HG02588 (cell line): ENCODE measurements around the gene AGPAT2.

Source experiments
- ATAC-seq: cut with Tn5 transposase; IDR thresholded peaks from one replicate; pipeline ENCODE4 v1.9.1; 2021; ENCODE audit warnings: mild to moderate bottlenecking, moderate library complexity; ENCODE audit not compliant: unreplicated experiment

Gene AGPAT2

GRCh38 chr9:136686794-136687711 lies at the start of gene AGPAT2:
TSS of gene AGPAT2 (minus strand) at chr9:136687457. CDS start at chr9:136687357, 100 bp downstream.
- peak; percentile 51 for ATAC-seq

DNA sequence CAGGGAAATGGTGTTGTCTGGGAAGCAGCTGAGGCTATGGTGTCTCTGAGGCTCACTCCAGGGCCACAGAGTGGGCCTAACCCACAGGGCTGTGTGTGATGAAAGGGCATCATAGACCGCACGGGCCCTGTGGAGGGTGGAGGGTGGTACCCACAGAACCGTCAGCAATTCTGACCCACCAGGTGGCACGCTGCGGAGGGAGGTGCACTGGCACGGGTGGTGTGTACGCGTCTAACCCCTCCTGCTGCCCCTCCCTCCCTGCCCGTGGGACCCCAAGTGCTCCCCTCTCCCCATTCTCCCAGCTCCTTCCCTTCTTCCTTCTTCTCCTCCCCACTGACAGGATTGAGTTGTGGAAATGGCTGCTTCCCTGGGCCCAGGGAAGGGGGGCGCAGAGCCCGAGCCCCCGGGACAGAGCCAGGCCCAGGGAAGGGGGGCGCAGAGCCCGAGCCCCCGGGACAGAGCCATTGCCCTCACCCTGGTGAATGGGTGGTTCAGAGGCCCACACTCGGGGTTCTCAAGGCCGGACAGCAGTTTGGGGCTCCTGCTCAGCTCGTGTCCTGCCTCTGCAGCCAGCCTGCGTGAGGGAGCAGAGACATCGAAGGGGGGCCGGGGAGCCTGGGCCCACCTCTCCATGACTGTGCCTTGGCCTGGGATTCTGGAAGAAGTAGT lies 48.7 kb upstream of the AGPAT2 start:
- ATAC-seq = no peak

DNA sequence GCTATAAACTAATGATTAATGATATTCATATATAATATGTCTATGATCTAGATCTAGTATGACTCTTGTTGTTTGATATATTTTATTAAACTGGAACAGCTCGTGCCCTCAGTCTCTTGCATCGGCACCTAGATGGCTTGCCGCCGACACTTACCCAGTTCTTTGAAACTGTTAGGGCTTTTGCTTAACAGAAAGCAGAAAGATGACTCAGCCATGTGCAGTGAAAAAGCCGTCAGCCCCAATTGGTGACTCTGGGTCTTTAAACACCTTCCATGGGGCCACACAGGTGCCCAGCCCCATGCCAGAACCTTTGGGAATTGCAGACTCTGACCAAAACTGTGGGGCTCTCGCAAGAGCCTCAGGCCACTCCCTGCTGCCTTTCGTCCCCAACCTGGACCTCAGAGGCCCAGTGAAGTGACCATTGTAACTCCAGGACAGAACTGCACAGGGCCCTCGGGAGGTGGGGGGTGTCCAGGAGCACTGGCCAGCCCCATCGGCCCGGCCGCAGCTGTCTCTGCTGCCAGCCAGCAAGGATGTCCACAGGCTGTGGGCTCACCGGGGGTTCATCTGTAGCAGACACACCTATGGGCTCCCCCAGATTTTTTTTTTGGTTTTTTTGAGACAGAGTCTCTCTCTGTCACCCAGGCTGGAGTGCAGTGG lies 47.7 kb upstream of the AGPAT2 start:
- ATAC-seq = no peak

DNA sequence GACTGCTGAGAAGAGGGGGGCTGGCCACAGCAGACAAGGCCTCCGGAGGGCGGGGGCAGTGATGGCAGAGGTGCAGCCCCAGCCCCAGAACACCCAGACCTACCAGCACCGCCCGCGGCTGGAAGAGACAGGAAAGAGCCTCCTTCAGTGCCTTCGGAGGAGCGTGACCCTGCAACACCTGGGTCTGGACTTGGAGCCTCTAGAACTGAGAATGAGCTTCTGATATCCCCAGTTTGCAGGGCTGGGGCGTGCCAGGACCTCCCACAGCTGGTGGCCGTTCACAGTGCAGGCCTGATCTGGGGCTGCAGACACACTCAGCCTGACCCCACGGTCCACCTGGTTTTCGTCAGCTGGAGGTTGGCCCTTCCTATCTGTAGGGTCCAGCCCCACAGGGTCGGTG lies 46.4 kb upstream of the AGPAT2 start:
- no peak for ATAC-seq

DNA sequence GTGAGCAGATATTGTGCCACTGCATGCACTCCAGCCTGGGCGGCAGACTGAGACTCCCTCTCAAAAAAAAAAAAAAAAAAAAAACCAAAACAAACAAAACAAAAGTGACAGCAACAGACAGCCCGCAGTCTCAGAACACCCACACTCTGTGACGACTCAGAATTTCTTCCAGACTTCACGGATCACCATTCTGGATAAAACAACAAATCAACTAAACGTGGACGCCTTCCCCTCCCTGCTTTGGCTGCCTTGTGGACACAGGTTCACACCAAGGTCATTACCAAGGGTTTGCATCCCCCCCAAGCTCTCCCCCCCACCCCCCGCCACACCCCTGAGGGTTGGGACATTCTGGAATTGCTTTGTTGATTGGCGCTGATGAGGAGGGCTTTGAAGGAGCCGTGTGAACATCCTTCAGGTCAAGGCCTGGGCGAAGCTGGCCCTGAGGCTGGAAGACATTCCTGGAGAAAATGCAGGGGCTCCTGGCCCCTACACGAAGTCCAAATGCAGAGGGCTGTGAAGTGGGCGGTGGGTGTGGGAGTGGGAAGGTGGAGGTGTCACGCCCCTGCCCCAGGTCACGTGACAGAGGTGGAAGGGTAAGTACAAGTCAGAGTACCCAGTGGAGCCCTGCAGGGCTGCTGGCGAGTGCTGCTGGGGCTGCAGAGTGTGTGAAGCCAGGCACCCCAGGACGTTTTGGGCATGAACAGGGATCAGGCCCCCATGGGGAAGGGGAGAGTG lies 45.4 kb upstream of the AGPAT2 start:
- ATAC-seq = no peak

DNA sequence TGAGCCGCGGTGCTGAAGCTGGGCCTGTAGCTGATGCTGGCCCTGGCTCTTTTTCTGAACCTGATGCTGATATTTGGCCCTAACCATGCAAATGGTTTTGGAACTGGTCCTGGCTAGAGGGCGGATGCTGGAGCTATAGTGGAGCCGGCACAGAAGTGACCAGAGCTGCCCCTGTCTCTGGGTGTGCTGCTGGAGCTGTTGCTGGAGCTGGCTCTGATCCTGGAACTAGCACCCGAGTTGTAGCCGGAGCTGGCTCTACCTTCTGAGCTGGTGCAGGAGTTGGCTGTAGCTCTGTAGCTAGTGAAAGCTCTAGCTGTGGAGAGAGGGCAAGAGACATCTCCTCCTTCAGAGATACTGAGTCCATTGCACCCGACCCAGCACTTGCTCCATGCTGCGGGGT lies 42.7 kb upstream of the AGPAT2 start:
- no peak for ATAC-seq

GRCh38 chr9:136729144-136729543 lies 41.9 kb upstream of the AGPAT2 start:
- ATAC-seq = no peak

GRCh38 chr9:136728548-136729123 lies 41.4 kb upstream of the AGPAT2 start:
- ATAC-seq = peak; percentile 20

DNA sequence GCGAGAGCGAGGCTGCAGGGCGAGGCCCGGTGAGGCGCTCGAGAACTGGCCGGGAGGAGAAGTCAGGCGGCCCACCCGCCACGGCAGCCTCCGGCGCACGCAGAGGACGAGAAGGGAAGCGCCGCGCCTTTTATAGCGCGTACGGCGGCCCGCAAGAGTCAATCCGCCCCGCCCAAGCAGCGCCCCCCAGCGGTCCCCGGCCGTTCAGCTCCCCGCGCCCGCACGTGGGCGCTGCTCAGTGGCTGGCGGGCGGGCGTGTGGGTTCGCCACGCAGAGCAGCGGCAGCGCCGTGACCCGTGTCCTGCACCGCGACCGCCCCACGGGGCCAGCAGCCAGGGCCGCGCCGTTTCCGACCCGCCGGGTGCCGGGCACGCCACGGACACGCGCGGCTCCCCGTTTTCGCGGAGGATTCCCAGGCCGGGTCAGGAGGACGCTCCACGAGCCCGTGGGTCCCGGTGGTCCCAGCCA lies 40.9 kb upstream of the AGPAT2 start:
- peak; percentile 68 for ATAC-seq

GRCh38 chr9:136726631-136727191 lies 39.5 kb upstream of the AGPAT2 start:
- ATAC-seq = no peak

DNA sequence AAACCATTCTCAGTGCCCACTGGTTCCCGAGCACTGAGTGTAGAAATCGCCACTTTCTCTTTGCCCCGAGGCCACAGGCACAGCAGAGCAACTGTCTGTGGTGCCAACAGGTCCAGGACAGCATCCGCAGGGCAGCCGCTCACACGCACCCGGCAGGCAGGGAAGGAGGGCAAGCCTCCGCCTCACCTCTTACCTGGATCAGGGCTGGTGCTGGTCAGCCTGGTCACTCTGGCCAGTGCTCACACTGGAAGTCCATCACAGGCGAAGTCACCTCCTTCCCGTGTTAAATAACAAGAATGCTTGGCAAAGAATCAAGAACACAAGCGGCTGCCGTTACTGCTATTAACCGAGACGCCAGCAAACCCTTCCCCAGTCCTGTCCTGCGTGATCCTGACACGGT lies 38.9 kb upstream of the AGPAT2 start:
- no peak for ATAC-seq

DNA sequence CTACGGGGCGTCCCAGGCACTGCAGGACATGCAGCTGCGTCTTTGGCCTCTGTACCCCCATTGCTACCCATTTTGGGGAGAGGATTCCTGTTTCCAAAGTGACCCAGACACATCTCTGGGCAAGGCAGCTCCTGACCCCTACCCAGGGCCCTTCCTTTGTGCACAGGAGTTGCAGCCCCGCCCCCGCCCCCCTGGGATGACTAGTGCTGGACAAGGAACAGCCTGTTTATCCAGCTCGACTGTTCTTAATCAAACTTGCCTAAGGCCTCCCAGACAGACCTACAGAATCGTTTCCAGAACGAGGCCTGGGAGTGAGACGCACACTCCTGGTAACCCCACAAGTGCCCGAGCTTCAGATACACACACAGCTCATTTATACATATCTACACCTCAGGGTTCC lies 38.4 kb upstream of the AGPAT2 start:
- ATAC-seq = no peak

GRCh38 chr9:136724772-136725171 lies 37.5 kb upstream of the AGPAT2 start:
- ATAC-seq = no peak

- no peak for ATAC-seq
Observed at GRCh38 chr9:136723989-136724388, 36.7 kb upstream of the AGPAT2 start.

DNA sequence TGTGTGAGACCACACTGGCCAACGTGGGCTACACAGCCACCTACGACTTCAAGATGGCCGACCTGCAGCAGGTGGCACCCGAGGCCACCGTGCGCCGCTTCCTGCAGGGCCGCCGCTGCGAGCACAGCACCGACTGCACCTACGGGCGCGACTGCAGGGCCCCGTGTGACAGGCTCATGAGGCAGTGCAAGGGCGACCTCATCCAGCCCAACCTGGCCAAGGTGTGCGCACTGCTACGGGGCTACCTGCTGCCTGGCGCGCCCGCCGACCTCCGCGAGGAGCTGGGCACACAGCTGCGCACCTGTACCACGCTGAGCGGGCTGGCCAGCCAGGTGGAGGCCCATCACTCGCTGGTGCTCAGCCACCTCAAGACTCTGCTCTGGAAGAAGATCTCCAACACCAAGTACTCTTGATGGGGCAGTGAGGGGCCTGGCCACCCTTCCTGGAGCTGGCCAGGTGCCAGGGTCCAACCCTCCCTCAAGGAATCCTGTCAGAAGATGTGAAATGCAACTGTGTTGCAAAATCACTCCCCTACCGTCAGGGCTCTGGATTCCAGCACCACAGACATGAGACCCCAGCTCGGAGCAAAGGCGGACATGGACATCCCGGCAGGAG lies 36.2 kb upstream of the AGPAT2 start:
- no peak for ATAC-seq

DNA sequence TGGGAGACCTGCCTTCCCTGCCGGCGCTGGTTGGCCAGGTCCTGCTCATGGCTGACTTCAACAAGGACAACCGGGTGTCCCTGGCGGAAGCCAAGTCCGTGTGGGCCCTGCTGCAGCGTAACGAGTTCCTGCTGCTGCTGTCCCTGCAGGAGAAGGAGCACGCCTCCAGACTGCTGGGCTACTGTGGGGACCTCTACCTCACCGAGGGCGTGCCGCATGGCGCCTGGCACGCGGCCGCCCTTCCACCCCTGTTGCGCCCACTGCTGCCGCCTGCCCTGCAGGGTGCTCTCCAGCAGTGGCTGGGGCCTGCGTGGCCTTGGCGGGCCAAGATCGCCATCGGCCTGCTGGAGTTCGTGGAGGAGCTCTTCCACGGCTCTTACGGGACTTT lies 35.7 kb upstream of the AGPAT2 start:
- no peak for ATAC-seq

GRCh38 chr9:136722093-136722968 lies 35.1 kb upstream of the AGPAT2 start:
- ATAC-seq = no peak

GRCh38 chr9:136721339-136722092 lies 34.3 kb upstream of the AGPAT2 start:
- no peak for ATAC-seq
